Common myeloid progenitor, CD34-positive (primary cell): ENCODE measurements around the gene MKKS.

Experiments used
- CTCF ChIA-PET: fragments of 350-600 bp; sonication (Branson Sonifier 250); formaldehyde crosslinking; loops from one replicate; lab custom pipeline; 2021; ENCODE audit warnings: antibody characterized with exemption; lab: Charles Lee
- POLR2A ChIA-PET: fragments of 350-600 bp; sonication (Branson Sonifier 250); formaldehyde crosslinking; loops from one replicate; lab custom pipeline; 2021; ENCODE audit warnings: antibody characterized with exemption; lab: Charles Lee
- DNase-seq, 3 donors: peaks; one replicate each; pipeline versions ENCODE4 v3.0.0 to v3.0.0-alpha.2; 2013
- H3K27ac ChIP-seq, 2 experiments: 1 replicate in 1 of 2; 2 replicates in 1 of 2; pipeline ENCODE4 v1.7.0; 2013; ENCODE audit warnings: inconsistent platforms in 2 of 2, low read length in 2 of 2, mild to moderate bottlenecking in 2 of 2, low read depth in 1 of 2, moderate library complexity in 1 of 2; ENCODE audit not compliant: severe bottlenecking in 2 of 2, insufficient read depth in 1 of 2, poor library complexity in 1 of 2
- H3K27me3 ChIP-seq, 5 experiments: replicated peaks in 2 of 5; 1 replicate in 3 of 5; 2 replicates in 2 of 5; pipeline versions ENCODE4 v1.6.1 to v1.7.0; 2013; ENCODE audit warnings: low read length in 4 of 5, mild to moderate bottlenecking in 2 of 5, moderate library complexity in 2 of 5, inconsistent platforms in 1 of 5; ENCODE audit not compliant: insufficient read depth in 5 of 5, control insufficient read depth in 4 of 5
- H3K36me3 ChIP-seq, 4 experiments: 1 replicate in 2 of 4; 2 replicates in 2 of 4; pipeline versions ENCODE4 v1.6.1 to v1.7.0; 2013; ENCODE audit warnings: low read length in 3 of 4, control low read depth in 1 of 4, mild to moderate bottlenecking in 1 of 4; ENCODE audit not compliant: control insufficient read depth in 4 of 4, insufficient read depth in 4 of 4
- H3K4me1 ChIP-seq, 4 experiments: 1 replicate in 3 of 4; 2 replicates in 1 of 4; pipeline versions ENCODE4 v1.6.1 to v1.7.1; 2013; ENCODE audit warnings: low read length in 3 of 4, mild to moderate bottlenecking in 3 of 4, control low read depth in 1 of 4, inconsistent platforms in 1 of 4, moderate library complexity in 1 of 4; ENCODE audit not compliant: control insufficient read depth in 4 of 4, insufficient read depth in 4 of 4; ENCODE audit errors: control extremely low read depth in 1 of 4
- H3K4me3 ChIP-seq, 7 experiments: 1 replicate in 4 of 7; 2 replicates in 3 of 7; pipeline versions ENCODE4 v1.5.1 to v1.7.0; 2013; ENCODE audit warnings: mild to moderate bottlenecking in 7 of 7, low read length in 6 of 7, moderate library complexity in 6 of 7, inconsistent platforms in 2 of 7, low read depth in 2 of 7, control low read depth in 1 of 7; ENCODE audit not compliant: insufficient read depth in 4 of 7, control insufficient read depth in 1 of 7; ENCODE audit errors: extremely low read depth in 1 of 7
- H3K9me3 ChIP-seq, 5 experiments: 1 replicate in 4 of 5; 2 replicates in 1 of 5; pipeline versions ENCODE4 v1.6.1 to v1.7.1; 2013; ENCODE audit warnings: low read length in 4 of 5, mild to moderate bottlenecking in 2 of 5, inconsistent platforms in 1 of 5, low read depth in 1 of 5, moderate library complexity in 1 of 5; ENCODE audit not compliant: control insufficient read depth in 4 of 5, insufficient read depth in 2 of 5; ENCODE audit errors: control extremely low read depth in 1 of 5
- WGBS: methylation state at CpG from one replicate; pipeline ENCODE4 v1.1.5; 2013; ENCODE audit not compliant: insufficient coverage; 5-methylcytosine and 5-hydroxymethylcytosine counted together

MKKS gene

GRCh38 chr20:10447028-10447427, 13.0 kb upstream of the MKKS start:
- ChIA-PET CTCF (interaction anchor here (1.0 kb wide), 1 partner anchor 12 kb away, joined by 5 read pairs; the partner anchor contains the start of gene SLX4IP), POLR2A (no interaction called here)
- H3K27ac ChIP-seq, result peak overlapping the region; percentile 2 to 64
- DNase-seq, result peak; percentile 85 to 96 (median 92)
- no CpG with 5 or more reads among the region's 3 CpGs for WGBS
- no peaks in the 10 kb centered on the region for H3K27me3 ChIP-seq
- peaks cover 0 to 36% (median 18%) of the 10 kb centered on the region in 4 experiments for H3K4me1 ChIP-seq
- H3K9me3 ChIP-seq, result no peaks in the 10 kb centered on the region
- H3K4me3 ChIP-seq, result peak overlapping the region in 3 of 7 experiments; percentile 20 to 52 (median 41)
- peaks cover 0 to 4% (median 1%) of the 10 kb centered on the region in 4 experiments for H3K36me3 ChIP-seq

DNA sequence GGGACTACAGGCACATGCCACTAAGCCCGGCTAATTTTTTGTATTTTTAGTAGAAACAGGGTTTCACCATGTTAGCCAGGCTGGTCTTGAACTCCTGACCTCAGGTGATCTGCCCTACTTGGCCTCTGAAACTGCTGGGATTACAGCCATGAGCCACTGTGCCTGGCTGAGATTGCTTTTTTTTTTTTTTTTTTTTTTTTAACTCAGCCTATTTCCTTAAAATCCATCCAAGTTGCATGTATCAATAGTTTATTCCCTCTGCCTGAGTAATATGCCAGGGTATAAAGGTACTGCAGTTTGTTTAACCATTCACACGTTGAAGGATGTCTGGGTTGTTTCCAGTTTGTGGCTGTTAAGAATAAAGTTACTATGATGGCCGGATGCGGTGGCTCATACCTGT, 11.7 kb upstream of the MKKS start:
- peaks cover 0 to 30% (median 18%) of the 10 kb centered on the region in 4 experiments for H3K4me1 ChIP-seq
- ChIA-PET POLR2A (no interaction called here), CTCF (interaction anchor here (0.7 kb wide), 1 partner anchor 839 kb away, joined by 3 read pairs; no protein-coding TSS in a partner anchor)
- no peaks in the 10 kb centered on the region for H3K9me3 ChIP-seq
- no peak for DNase-seq
- no peak overlapping the region for H3K27ac ChIP-seq
- WGBS, result 100% methylated on average over 2 of the region's 4 CpGs
- no peaks in the 10 kb centered on the region for H3K27me3 ChIP-seq
- no peak overlapping the region for H3K4me3 ChIP-seq
- H3K36me3 ChIP-seq, result peaks cover 0 to 4% (median 1%) of the 10 kb centered on the region in 4 experiments

DNA sequence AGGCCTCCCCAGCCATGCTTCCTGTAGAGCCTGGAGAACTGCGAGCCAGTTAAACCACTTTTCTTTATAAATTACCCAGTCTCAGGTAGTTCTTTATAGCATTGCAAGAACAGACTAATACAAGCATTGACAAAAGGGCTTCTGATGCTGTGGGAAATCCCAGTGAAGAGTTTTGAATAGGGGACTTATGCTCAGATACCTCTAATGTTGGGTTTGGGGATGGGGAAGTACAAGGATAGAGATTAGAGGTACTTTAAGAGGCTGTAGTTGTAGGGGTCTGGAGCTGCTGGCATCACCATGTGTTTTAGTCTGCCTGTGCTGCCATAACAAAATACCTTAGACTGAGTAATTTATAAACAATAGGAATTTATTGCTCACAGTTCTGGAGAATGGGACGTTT, 9.9 kb upstream of the MKKS start:
- no peaks in the 10 kb centered on the region for H3K27me3 ChIP-seq
- H3K36me3 ChIP-seq, result peaks cover 0 to 4% (median 1%) of the 10 kb centered on the region in 4 experiments
- no CpG with 5 or more reads among the region's 2 CpGs for WGBS
- H3K9me3 ChIP-seq, result no peaks in the 10 kb centered on the region
- no peak for DNase-seq
- ChIA-PET CTCF (interaction anchor here (0.6 kb wide), 1 partner anchor 17 kb away, joined by 3 read pairs; no protein-coding TSS in a partner anchor), POLR2A (interaction anchor here (0.7 kb wide), 1 partner anchor 63 kb away, joined by 4 read pairs; no protein-coding TSS in a partner anchor)
- H3K4me3 ChIP-seq, result no peak overlapping the region
- H3K4me1 ChIP-seq, result peaks cover 0 to 21% (median 15%) of the 10 kb centered on the region in 4 experiments
- no peak overlapping the region for H3K27ac ChIP-seq

GRCh38 chr20:10438217-10438616, 4.2 kb upstream of the MKKS start:
- H3K27me3 ChIP-seq, result no peaks in the 10 kb centered on the region
- H3K9me3 ChIP-seq, result no peaks in the 10 kb centered on the region
- H3K36me3 ChIP-seq, result no peaks in the 10 kb centered on the region
- H3K4me1 ChIP-seq, result peaks cover 8 to 26% (median 14%) of the 10 kb centered on the region in 4 experiments
- WGBS, result 100% methylated on average over 2 of the region's 4 CpGs
- POLR2A ChIA-PET, result no interaction called here
- H3K27ac ChIP-seq, result no peak overlapping the region
- CTCF ChIA-PET, result interaction anchor here (1.3 kb wide), 1 partner anchor 13 kb away, joined by 3 read pairs; no protein-coding TSS in a partner anchor
- no peak overlapping the region for H3K4me3 ChIP-seq
- no peak for DNase-seq

DNA sequence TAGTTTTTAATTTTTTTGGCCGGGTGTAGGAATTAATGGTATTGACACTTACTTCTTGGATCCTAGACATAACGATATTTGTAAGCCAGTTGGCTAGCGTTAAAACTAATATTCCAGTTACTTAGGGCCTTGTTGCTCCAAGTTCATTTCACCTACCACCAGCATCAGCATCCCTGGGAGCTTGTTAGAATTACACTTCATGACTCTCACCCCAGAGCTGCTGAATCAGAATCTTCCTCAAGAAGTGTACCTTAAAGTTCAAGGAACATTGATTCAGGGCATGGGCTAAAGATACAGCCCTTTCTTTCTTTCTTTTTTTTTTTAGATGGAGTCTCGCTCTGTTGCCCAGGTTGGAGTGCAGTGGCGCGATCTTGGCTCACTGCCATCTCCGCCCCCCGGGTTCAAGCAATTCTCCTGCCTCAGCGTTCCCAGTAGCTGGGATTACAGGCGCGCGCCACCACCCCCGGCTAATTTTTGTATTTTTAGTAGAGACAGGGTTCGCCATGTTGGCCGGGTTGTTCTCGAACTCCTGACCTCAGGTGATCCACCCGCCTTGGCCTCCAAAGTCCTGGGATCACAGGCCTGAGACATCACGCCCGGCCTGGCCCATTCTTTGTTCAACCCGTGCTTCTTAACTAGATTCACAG, 2.2 kb upstream of the MKKS start:
- H3K9me3 ChIP-seq, result no peaks in the 10 kb centered on the region
- H3K4me3 ChIP-seq, result peak overlapping the region in 2 of 7 experiments; percentile 78 to 87
- peak in 1 of 3 donors; percentile 6 for DNase-seq
- 100% methylated on average over 16 of the region's 20 CpGs for WGBS
- POLR2A ChIA-PET, result interaction anchor here (0.7 kb wide), 1 partner anchor 27 kb away, joined by 4 read pairs; no protein-coding TSS in a partner anchor
- H3K4me1 ChIP-seq, result peaks cover 8 to 40% (median 25%) of the 10 kb centered on the region in 4 experiments
- H3K36me3 ChIP-seq, result peaks cover 0 to 8% (median 0%) of the 10 kb centered on the region in 4 experiments
- H3K27ac ChIP-seq, result no peak overlapping the region
- no peaks in the 10 kb centered on the region for H3K27me3 ChIP-seq
- CTCF ChIA-PET, result interaction anchor here (1.6 to 2.6 kb wide), 3 partner anchors 11 to 257 kb away, joined by 3 to 6 read pairs (median 5); no protein-coding TSS in a partner anchor

- under 1% methylated on average over 29 of the region's 32 CpGs for WGBS
- Histone ChIP-seq H3K36me3 (peaks cover 0 to 9% (median 0%) of the 10 kb centered on the region in 4 experiments), H3K27me3 (no peaks in the 10 kb centered on the region), H3K4me1 (peaks cover 8 to 45% (median 25%) of the 10 kb centered on the region in 4 experiments), H3K4me3 (peak within 1 kb of the TSS; percentile 68 to 97 (median 89)), H3K27ac (peak within 1 kb of the TSS; percentile 93 to 97), H3K9me3 (no peaks in the 10 kb centered on the region)
- DNase-seq, result peak; percentile 97 to 98 (median 98)
- ChIA-PET CTCF (interaction anchor here (1.4 to 2.6 kb wide), 7 partner anchors 10 to 387 kb away, joined by 3 to 8 read pairs (median 5); no protein-coding TSS in a partner anchor), POLR2A (interaction anchor here (0.6 to 2.3 kb wide), 7 partner anchors 10 to 1422 kb away, joined by 3 to 13 read pairs (median 3); no protein-coding TSS in a partner anchor)
Measured at GRCh38 chr20:10434832-10435812, 1.1 kb upstream of the MKKS start, which contains the start of gene SLX4IP. Gene SLX4IP, plus strand, starts transcription at chr20:10435305. Its CDS starts 22,900 bp downstream, at chr20:10458205.
